ENCODE results near the gene DLG1.
"Not testable (repeated sequence)": the region's sequence is repeated elsewhere in the genome, so short reads cannot be mapped to it uniquely, and the experiment has no call there.

DLG1 gene

GRCh38 chr3:197216169-197216860 is 82.1 kb downstream of the DLG1 start:
- no CpG with 5 or more reads among the region's 5 CpGs for WGBS (ENCODE audit: insufficient coverage, insufficient read length)
- H3K27me3 ChIP-seq (ENCODE audit: control insufficient read depth, insufficient read depth, low read length) = no peaks in the 10 kb centered on the region
- H3K9me3 ChIP-seq (ENCODE audit: control insufficient read depth, insufficient read depth, low read length) = no peaks in the 10 kb centered on the region
- no peaks in the 10 kb centered on the region for H3K36me3 ChIP-seq (ENCODE audit: control insufficient read depth, insufficient read depth, low read length)
- H3K4me1 ChIP-seq (ENCODE audit: control insufficient read depth, insufficient read depth, low read length) = peaks cover 2% of the 10 kb centered on the region; the same call in 1 of the 2 replicates
- no peak overlapping the region for H3K4me3 ChIP-seq (ENCODE audit: low read length)
- no peak for DNase-seq (ENCODE audit: low read depth, low spot score)
- H3K27ac ChIP-seq (ENCODE audit: low read length) = no peak overlapping the region

GRCh38 chr3:197212290-197212689 is 86.1 kb downstream of the DLG1 start:
- Histone ChIP-seq H3K9me3 (ENCODE audit: control insufficient read depth, insufficient read depth, low read length) (no peaks in the 10 kb centered on the region), H3K27me3 (ENCODE audit: control insufficient read depth, insufficient read depth, low read length) (no peaks in the 10 kb centered on the region), H3K4me1 (ENCODE audit: control insufficient read depth, insufficient read depth, low read length) (no peaks in the 10 kb centered on the region), H3K4me3 (ENCODE audit: low read length) (no peak overlapping the region), H3K27ac (ENCODE audit: low read length) (no peak overlapping the region), H3K36me3 (ENCODE audit: control insufficient read depth, insufficient read depth, low read length) (no peaks in the 10 kb centered on the region)
- DNase-seq (ENCODE audit: low read depth, low spot score) = no peak
- no CpG with 5 or more reads among the region's 5 CpGs for WGBS (ENCODE audit: insufficient coverage, insufficient read length)

- no CpG with 5 or more reads among the region's 4 CpGs for WGBS (ENCODE audit: insufficient coverage, insufficient read length)
- not testable (repeated sequence) for H3K4me1 ChIP-seq (ENCODE audit: control insufficient read depth, insufficient read depth, low read length); H3K4me3 ChIP-seq (ENCODE audit: low read length); DNase-seq (ENCODE audit: low read depth, low spot score); H3K27me3 ChIP-seq (ENCODE audit: control insufficient read depth, insufficient read depth, low read length); H3K9me3 ChIP-seq (ENCODE audit: control insufficient read depth, insufficient read depth, low read length); H3K27ac ChIP-seq (ENCODE audit: low read length); H3K36me3 ChIP-seq (ENCODE audit: control insufficient read depth, insufficient read depth, low read length)
These were observed 86.7 kb downstream of the DLG1 start for GRCh38 chr3:197211698-197212097.

GRCh38 chr3:197209366-197210260 is 88.8 kb downstream of the DLG1 start:
- Histone ChIP-seq H3K27ac (ENCODE audit: low read length) (no peak overlapping the region), H3K27me3 (ENCODE audit: control insufficient read depth, insufficient read depth, low read length) (no peaks in the 10 kb centered on the region), H3K36me3 (ENCODE audit: control insufficient read depth, insufficient read depth, low read length) (no peaks in the 10 kb centered on the region), H3K9me3 (ENCODE audit: control insufficient read depth, insufficient read depth, low read length) (no peaks in the 10 kb centered on the region), H3K4me1 (ENCODE audit: control insufficient read depth, insufficient read depth, low read length) (no peaks in the 10 kb centered on the region), H3K4me3 (ENCODE audit: low read length) (no peak overlapping the region)
- no peak for DNase-seq (ENCODE audit: low read depth, low spot score)

- WGBS (ENCODE audit: insufficient coverage, insufficient read length) = no CpG with 5 or more reads among the region's 9 CpGs
- Histone ChIP-seq H3K4me3 (ENCODE audit: low read length) (no peak overlapping the region), H3K27ac (ENCODE audit: low read length) (no peak overlapping the region), H3K36me3 (ENCODE audit: control insufficient read depth, insufficient read depth, low read length) (no peaks in the 10 kb centered on the region), H3K9me3 (ENCODE audit: control insufficient read depth, insufficient read depth, low read length) (no peaks in the 10 kb centered on the region), H3K4me1 (ENCODE audit: control insufficient read depth, insufficient read depth, low read length) (no peaks in the 10 kb centered on the region), H3K27me3 (ENCODE audit: control insufficient read depth, insufficient read depth, low read length) (no peaks in the 10 kb centered on the region)
- DNase-seq (ENCODE audit: low read depth, low spot score) = no peak
These were observed 91.5 kb downstream of the DLG1 start for GRCh38 chr3:197206913-197207312.

- no peak for DNase-seq (ENCODE audit: low read depth, low spot score)
These were observed 92.7 kb downstream of the DLG1 start for GRCh38 chr3:197205675-197206074.

GRCh38 chr3:197205265-197205664 is 93.1 kb downstream of the DLG1 start:
- no peak overlapping the region for H3K27ac ChIP-seq (ENCODE audit: low read length)
- H3K4me1 ChIP-seq (ENCODE audit: control insufficient read depth, insufficient read depth, low read length) = 0 out of 2 replicates have a peak, but pooled peaks cover 1% of the 10 kb centered on the region
- no peaks in the 10 kb centered on the region for H3K9me3 ChIP-seq (ENCODE audit: control insufficient read depth, insufficient read depth, low read length)
- H3K36me3 ChIP-seq (ENCODE audit: control insufficient read depth, insufficient read depth, low read length) = no peaks in the 10 kb centered on the region
- DNase-seq (ENCODE audit: low read depth, low spot score) = no peak
- WGBS (ENCODE audit: insufficient coverage, insufficient read length) = no CpG with 5 or more reads among the region's 1 CpG
- H3K4me3 ChIP-seq (ENCODE audit: low read length) = no peak overlapping the region
- H3K27me3 ChIP-seq (ENCODE audit: control insufficient read depth, insufficient read depth, low read length) = no peaks in the 10 kb centered on the region

More at GRCh38 chr3:197205675-197206074, 92.7 kb downstream of the DLG1 start:
- H3K9me3 ChIP-seq (ENCODE audit: control insufficient read depth, insufficient read depth, low read length) = no peaks in the 10 kb centered on the region
- H3K27me3 ChIP-seq (ENCODE audit: control insufficient read depth, insufficient read depth, low read length) = no peaks in the 10 kb centered on the region
- no peaks in the 10 kb centered on the region for H3K36me3 ChIP-seq (ENCODE audit: control insufficient read depth, insufficient read depth, low read length)
- H3K4me3 ChIP-seq (ENCODE audit: low read length) = no peak overlapping the region
- no CpG with 5 or more reads among the region's 2 CpGs for WGBS (ENCODE audit: insufficient coverage, insufficient read length)
- H3K4me1 ChIP-seq (ENCODE audit: control insufficient read depth, insufficient read depth, low read length) = 0 out of 2 replicates have a peak, but pooled peaks cover 1% of the 10 kb centered on the region
- no peak overlapping the region for H3K27ac ChIP-seq (ENCODE audit: low read length)

GRCh38 chr3:197204736-197205135 is 93.7 kb downstream of the DLG1 start:
- Histone ChIP-seq H3K4me1 (ENCODE audit: control insufficient read depth, insufficient read depth, low read length) (0 out of 2 replicates have a peak, but pooled peaks cover 1% of the 10 kb centered on the region), H3K4me3 (ENCODE audit: low read length) (no peak overlapping the region), H3K9me3 (ENCODE audit: control insufficient read depth, insufficient read depth, low read length) (no peaks in the 10 kb centered on the region), H3K27me3 (ENCODE audit: control insufficient read depth, insufficient read depth, low read length) (no peaks in the 10 kb centered on the region), H3K27ac (ENCODE audit: low read length) (no peak overlapping the region), H3K36me3 (ENCODE audit: control insufficient read depth, insufficient read depth, low read length) (no peaks in the 10 kb centered on the region)
- DNase-seq (ENCODE audit: low read depth, low spot score) = no peak
- no CpG with 5 or more reads among the region's 3 CpGs for WGBS (ENCODE audit: insufficient coverage, insufficient read length)

GRCh38 chr3:197203714-197204146 is 94.7 kb downstream of the DLG1 start:
- H3K4me3 ChIP-seq (ENCODE audit: low read length) = no peak overlapping the region

GRCh38 chr3:197202694-197203093 is 95.7 kb downstream of the DLG1 start:
- Histone ChIP-seq H3K4me3 (ENCODE audit: low read length) (no peak overlapping the region), H3K9me3 (ENCODE audit: control insufficient read depth, insufficient read depth, low read length) (no peaks in the 10 kb centered on the region), H3K27ac (ENCODE audit: low read length) (no peak overlapping the region), H3K36me3 (ENCODE audit: control insufficient read depth, insufficient read depth, low read length) (no peaks in the 10 kb centered on the region), H3K4me1 (ENCODE audit: control insufficient read depth, insufficient read depth, low read length) (0 out of 2 replicates have a peak, but pooled peaks cover 1% of the 10 kb centered on the region), H3K27me3 (ENCODE audit: control insufficient read depth, insufficient read depth, low read length) (no peaks in the 10 kb centered on the region)
- WGBS (ENCODE audit: insufficient coverage, insufficient read length) = no CpG with 5 or more reads among the region's 2 CpGs
- no peak for DNase-seq (ENCODE audit: low read depth, low spot score)

More at GRCh38 chr3:197203714-197204146, 94.7 kb downstream of the DLG1 start:
- Histone ChIP-seq H3K27ac (ENCODE audit: low read length) (no peak overlapping the region), H3K4me1 (ENCODE audit: control insufficient read depth, insufficient read depth, low read length) (0 out of 2 replicates have a peak, but pooled peaks cover 1% of the 10 kb centered on the region), H3K36me3 (ENCODE audit: control insufficient read depth, insufficient read depth, low read length) (no peaks in the 10 kb centered on the region), H3K9me3 (ENCODE audit: control insufficient read depth, insufficient read depth, low read length) (no peaks in the 10 kb centered on the region), H3K27me3 (ENCODE audit: control insufficient read depth, insufficient read depth, low read length) (no peaks in the 10 kb centered on the region)
- DNase-seq (ENCODE audit: low read depth, low spot score) = no peak
- no CpG with 5 or more reads among the region's 2 CpGs for WGBS (ENCODE audit: insufficient coverage, insufficient read length)
